Measurements from ENCODE around the gene SNAPC4.

SNAPC4 gene, protein sequence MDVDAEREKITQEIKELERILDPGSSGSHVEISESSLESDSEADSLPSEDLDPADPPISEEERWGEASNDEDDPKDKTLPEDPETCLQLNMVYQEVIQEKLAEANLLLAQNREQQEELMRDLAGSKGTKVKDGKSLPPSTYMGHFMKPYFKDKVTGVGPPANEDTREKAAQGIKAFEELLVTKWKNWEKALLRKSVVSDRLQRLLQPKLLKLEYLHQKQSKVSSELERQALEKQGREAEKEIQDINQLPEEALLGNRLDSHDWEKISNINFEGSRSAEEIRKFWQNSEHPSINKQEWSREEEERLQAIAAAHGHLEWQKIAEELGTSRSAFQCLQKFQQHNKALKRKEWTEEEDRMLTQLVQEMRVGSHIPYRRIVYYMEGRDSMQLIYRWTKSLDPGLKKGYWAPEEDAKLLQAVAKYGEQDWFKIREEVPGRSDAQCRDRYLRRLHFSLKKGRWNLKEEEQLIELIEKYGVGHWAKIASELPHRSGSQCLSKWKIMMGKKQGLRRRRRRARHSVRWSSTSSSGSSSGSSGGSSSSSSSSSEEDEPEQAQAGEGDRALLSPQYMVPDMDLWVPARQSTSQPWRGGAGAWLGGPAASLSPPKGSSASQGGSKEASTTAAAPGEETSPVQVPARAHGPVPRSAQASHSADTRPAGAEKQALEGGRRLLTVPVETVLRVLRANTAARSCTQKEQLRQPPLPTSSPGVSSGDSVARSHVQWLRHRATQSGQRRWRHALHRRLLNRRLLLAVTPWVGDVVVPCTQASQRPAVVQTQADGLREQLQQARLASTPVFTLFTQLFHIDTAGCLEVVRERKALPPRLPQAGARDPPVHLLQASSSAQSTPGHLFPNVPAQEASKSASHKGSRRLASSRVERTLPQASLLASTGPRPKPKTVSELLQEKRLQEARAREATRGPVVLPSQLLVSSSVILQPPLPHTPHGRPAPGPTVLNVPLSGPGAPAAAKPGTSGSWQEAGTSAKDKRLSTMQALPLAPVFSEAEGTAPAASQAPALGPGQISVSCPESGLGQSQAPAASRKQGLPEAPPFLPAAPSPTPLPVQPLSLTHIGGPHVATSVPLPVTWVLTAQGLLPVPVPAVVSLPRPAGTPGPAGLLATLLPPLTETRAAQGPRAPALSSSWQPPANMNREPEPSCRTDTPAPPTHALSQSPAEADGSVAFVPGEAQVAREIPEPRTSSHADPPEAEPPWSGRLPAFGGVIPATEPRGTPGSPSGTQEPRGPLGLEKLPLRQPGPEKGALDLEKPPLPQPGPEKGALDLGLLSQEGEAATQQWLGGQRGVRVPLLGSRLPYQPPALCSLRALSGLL (N-terminal part only)

DNA sequence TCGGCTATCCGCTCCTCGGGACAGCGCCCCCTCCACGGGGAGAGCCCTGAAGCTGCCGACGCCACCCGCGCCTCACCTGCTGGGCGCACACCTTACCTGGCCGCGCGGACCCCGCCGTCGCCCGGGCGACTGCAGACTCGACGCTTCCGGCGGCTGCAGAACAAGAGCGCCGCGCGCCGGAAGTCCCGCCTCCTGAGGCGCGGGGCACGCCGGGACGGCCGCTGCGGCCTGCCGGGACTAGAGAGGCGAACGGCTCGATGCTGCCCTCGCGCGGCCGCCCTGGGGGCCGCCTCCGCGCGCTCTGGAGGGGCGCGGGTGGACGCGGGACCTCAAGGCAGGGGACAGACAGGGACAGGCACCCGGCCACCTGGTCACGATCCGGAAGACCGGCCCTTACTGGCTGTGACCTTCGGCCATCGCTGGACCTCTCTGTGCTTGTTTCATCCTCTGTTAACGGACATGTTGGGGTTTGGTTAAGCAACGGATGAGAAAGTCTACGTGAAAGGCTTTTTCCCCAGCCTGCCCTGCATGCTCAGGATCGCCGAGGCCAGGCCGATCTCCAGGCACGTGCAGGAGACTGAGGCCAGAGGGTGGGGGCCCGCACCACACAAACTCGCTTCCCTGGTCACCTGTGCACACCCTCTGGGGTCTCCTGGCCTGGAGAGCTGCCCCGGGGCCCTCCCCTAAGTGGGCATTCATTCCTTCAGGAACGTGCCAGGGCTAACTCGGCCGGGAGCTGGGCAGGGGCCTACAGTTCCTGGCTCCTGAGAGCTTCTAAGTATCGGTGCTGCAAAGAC lies at the start of gene SNAPC4:
Gene SNAPC4, minus strand, starts transcription at position 133 of the 797 bp plus-strand sequence. CDS start 1,742 bp downstream, outside the sequence.
- no peak for DNase-seq (ENCODE audit: low read depth)

- no peak for DNase-seq (ENCODE audit: low read depth)
These were observed 48.7 kb upstream of the SNAPC4 start for GRCh38 chr9:136448655-136449054.

GRCh38 chr9:136447173-136447778 lies 47.3 kb upstream of the SNAPC4 start:
- DNase-seq (ENCODE audit: low read depth) = no peak

DNA sequence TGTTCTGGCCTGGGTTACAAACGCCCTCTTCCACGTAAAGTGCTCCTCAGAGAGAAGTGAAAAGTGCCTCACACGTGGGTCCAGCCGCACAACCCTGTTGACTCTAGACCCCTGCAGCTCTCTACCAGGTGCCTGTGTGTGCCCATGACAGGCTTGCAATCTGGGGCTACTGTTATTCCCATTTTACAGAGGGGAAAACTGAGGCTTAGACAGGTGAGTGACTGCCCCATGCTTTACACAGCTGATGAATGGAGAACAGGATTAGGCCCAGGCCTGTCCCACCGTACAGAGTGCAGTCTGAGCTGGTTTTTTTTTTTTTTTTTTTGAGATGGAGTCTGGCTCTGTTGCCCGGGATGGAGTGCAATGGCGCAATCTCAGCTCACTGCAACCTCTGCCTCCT lies 45.8 kb upstream of the SNAPC4 start:
- no peak for DNase-seq (ENCODE audit: low read depth)

DNA sequence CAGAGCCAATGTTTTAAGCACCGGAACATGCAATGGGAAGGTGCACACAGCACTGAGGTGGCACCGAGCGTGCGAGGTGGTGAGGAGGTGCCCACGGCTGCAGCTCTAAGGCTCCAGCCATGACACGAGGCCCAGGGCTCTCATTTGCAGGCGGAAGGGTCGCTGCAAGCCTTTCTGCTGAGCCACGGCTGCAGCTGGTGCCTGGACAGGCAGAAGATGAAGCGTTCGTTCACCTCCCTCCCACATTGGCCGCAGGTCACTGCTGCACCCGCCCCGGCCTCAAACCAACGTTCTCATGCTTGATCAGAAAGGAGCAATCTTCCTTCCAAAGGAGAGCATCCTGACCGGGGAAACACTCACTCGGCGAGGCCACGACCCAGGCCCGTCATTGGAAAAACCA lies 44.1 kb upstream of the SNAPC4 start:
- no peak for DNase-seq (ENCODE audit: low read depth)

DNA sequence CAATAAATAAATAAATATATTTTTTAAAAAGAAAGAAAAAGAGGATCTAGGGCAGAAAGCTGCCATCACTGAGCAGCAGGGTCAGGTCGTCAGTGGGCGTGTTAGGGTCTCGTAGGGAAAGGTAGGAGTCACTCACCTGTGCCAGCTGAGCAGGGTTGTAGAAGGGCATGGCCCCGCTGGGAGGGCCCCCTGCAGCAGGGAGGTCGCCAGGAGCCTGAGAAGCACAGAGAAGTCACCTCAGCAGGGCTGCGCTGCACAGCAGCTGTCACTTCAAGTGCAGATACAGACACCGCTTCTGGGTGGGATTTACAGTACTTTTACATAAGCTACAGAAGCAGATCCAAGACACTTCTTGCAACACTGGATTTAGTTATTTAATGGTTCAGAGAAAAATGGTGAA lies 43.7 kb upstream of the SNAPC4 start:
- DNase-seq (ENCODE audit: low read depth) = no peak

DNA sequence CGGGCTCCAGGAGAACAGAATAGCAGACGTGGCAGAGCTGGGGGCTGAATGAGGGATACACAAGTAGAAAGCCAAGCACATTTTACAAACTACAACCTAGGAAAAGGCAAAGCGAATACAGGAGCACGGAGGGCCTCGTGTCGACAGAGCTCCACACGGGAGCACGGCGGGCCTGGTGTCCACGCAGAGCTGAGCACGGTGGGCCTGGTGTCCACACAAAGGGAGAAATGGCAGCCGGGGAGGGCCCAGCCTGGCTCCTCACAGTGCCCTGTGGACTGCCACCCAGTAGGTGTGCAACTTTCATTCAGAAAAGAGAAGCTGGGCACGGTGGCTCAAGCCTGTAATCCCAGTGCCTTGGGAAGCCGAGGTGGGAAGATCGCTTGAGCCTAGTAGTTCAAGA lies 43.1 kb upstream of the SNAPC4 start:
- DNase-seq (ENCODE audit: low read depth) = no peak

- no peak for DNase-seq (ENCODE audit: low read depth)
These were observed 42.3 kb upstream of the SNAPC4 start for GRCh38 chr9:136442265-136442664.

DNA sequence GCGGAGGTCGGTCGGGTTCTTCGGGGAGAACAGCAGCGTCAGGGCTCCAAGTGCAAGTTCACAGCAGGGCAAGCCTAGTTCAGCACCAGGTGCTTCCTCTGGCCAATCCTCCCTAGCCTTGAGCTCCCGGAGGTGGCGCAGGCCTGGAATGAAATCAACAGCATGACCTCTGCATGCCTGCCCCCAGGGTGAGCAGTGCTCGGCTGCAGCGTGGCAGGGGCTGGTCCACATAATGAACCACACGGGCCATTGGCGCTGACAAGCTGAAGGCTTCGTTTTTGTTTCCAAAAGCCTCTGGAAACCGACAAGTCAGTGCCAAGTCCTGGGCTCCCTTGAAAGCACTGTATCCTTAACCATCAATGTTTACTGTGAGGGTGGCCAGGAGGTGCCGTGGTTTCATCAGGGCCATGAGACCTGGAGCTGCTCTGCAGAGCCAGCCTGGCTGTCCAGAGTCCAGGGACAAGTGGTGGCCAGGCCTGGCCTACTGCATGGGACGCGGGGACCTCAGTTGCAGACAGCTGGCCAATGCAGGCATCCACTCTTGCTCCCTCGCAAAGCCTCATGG lies 41.8 kb upstream of the SNAPC4 start:
- DNase-seq (ENCODE audit: low read depth) = no peak

DNA sequence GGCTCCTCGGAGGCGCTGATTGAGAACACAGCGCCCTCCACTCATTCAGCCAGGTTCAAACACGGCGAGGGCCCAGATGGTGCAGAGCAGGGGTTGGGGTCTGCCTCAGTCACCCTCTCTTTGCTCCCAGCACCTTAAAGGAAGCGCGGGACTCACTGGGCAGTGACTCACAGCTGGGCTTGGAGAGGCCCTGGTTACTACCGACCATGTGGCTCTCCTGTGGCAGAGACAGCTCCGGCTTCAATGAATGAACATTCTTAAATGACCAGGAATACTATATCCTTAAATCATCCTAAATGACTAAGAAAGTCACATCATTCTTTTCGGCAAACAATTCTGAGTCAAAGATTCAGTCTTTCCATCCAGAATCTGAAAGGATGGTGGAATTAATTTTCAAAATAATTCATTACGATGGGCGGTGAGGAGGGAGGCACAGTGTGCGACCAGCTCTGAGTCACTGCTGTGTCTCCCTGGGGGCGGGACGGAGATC lies 41.3 kb upstream of the SNAPC4 start:
- DNase-seq (ENCODE audit: low read depth) = no peak

- no peak for DNase-seq (ENCODE audit: low read depth)
These were observed 39.8 kb upstream of the SNAPC4 start, which contains the start of gene INPP5E for GRCh38 chr9:136439481-136440408. Gene INPP5E, minus strand, starts transcription at chr9:136439845. Its CDS starts 426 bp downstream, at chr9:136439419.

DNA sequence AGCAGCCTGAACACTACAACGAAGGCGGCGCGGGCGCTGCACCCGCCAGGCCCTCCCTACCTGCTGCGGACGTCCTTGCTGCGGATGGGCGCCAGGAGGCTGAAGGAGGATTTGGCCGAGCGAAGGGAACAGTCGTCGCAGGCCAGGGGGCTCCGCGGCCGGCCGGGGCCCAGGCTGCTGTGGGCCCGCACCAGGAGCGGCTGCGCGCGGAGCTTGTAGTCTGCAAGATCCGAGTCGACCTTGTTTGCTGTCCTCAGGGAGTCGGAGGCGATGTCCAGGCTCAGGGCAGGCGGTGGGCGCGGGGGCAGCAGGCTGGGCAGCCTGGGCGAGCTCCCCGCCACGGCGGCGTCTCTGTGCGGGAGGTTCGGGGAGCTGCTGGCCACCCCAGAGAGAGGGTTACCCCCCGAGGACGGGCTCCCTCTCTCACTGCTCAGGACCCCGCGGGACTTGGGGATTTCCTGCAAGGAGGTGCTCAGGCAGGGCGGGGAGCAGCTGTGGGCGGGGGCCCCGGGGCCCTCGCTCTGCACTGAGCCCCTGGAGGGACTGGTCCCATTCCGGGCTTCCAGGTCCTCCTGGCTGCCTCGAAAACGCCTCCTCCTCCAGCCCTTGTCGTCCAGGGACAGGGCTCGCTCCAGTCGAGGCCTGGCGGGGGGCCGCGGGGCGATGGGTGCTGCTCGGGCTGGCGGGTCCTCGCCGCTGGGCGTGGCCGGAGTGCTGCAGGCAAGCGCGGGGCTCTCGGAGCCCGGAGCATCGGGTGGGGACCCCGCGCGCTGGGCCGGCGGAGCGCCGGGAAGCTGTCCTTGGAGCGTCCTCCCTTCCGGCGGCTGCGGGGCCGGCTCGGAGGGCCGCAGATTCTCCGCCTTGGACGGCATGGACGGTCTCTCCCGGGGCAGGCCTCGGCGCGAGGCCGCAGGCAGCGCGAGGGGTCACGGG lies 38.8 kb upstream of the SNAPC4 start:
- no peak for DNase-seq (ENCODE audit: low read depth)

- no peak for DNase-seq (ENCODE audit: low read depth)
These were observed 38.0 kb upstream of the SNAPC4 start for GRCh38 chr9:136437839-136438547.

DNA sequence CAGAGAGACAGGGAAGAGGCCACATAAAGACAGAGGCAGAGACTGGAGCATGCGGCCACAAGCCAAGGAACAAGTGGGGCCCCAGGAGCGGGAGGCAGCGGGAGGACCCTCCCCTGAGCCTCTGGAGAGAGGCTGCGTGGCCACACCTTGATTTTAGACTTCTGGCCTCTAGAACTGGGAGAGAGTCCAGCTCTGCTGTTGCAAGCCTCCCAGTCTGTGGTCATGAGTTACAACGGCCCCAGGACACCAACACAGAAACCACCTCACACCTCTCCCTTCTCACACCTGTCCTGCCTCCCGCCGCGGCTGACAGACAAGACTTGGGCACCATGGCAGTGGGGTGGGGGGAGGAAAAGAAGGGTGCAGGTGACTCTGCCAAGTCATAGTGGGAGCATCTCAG lies 37.5 kb upstream of the SNAPC4 start:
- no peak for DNase-seq (ENCODE audit: low read depth)

GRCh38 chr9:136436055-136436634 lies 36.2 kb upstream of the SNAPC4 start:
- no peak for DNase-seq (ENCODE audit: low read depth)

DNA sequence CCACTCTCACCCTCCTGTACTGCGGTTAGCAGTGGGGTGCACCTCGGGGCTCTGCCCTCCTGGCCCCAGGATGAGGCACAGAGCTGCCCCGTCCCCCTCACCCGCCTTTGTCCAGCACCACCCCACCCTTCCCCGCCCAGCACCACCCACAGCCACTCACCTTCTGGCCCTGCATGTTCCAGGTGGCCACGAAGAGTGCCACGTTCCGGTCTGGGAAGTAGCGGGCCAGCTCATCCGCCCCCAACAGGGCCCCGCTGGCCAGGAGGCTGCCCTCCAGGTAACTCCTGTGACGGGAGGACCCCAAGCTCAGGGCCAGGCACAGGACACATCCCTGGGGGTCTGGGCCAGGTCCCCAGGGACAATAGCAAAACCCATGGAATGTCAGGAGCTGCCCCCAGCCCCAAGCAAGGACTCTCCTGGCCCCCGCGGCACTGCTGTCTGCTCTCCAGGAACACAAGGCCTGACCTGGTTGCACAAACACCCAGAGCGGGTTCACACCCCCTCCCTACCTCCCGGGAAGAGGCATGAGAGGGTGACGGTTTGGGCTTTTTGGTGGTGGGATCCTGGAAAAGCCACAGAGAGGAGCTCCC lies 34.7 kb upstream of the SNAPC4 start:
- no peak for DNase-seq (ENCODE audit: low read depth)

Measured in HS-5 (cell line).